Endodermal cell (in vitro differentiated cells): ENCODE results near the gene GJB5. TPM values are rescaled to one million over a fixed set of nuclear protein-coding genes. Genes with fewer than 3 reads are reported as not detected.

ENCODE experiments used
- DNase-seq: peaks from one replicate; pipeline ENCODE4 v3.0.0-alpha.2; 2017
- H3K27ac ChIP-seq: 2 replicates; pipeline ENCODE4 v1.5.1; 2013; ENCODE audit warnings: mild to moderate bottlenecking, low read depth, low read length, moderate library complexity
- H3K27me3 ChIP-seq: 2 replicates; pipeline ENCODE4 v1.6.1; 2013; ENCODE audit warnings: mild to moderate bottlenecking, low read length, moderate library complexity; ENCODE audit not compliant: insufficient read depth, control insufficient read depth, poor library complexity, severe bottlenecking
- H3K36me3 ChIP-seq: 2 replicates; pipeline ENCODE4 v1.7.0; 2013; ENCODE audit warnings: mild to moderate bottlenecking, low read length, moderate library complexity; ENCODE audit not compliant: control insufficient read depth, insufficient read depth
- H3K4me1 ChIP-seq: one replicate; pipeline ENCODE4 v1.7.0; 2013; ENCODE audit warnings: low read length; ENCODE audit not compliant: control insufficient read depth, insufficient read depth
- H3K4me3 ChIP-seq: 2 replicates; pipeline ENCODE4 v1.5.1; 2013; ENCODE audit warnings: mild to moderate bottlenecking, low read length, moderate library complexity
- H3K9ac ChIP-seq: 2 replicates; pipeline ENCODE4 v1.6.1; 2013; ENCODE audit warnings: mild to moderate bottlenecking, low read length, moderate library complexity; ENCODE audit not compliant: poor library complexity, severe bottlenecking; ENCODE audit errors: extremely low read depth
- H3K9me3 ChIP-seq: 2 replicates; pipeline ENCODE4 v1.6.1; 2013; ENCODE audit warnings: mild to moderate bottlenecking, low read length, moderate library complexity; ENCODE audit not compliant: control insufficient read depth
- H3K27ac Mint-ChIP-seq: 2 replicates; pipeline ENCODE4 v1.8.0; 2020; ENCODE audit warnings: mixed read lengths
- H3K27me3 Mint-ChIP-seq: 2 replicates; pipeline ENCODE4 v1.8.0; 2021; ENCODE audit warnings: mild to moderate bottlenecking, mixed read lengths; ENCODE audit not compliant: insufficient read depth
- H3K36me3 Mint-ChIP-seq: 2 replicates; pipeline ENCODE4 v1.8.0; 2020; ENCODE audit warnings: low read depth, mixed read lengths
- H3K4me1 Mint-ChIP-seq: 2 replicates; pipeline ENCODE4 v1.8.0; 2020; ENCODE audit warnings: mixed read lengths
- H3K4me3 Mint-ChIP-seq: 2 replicates; pipeline ENCODE4 v1.8.0; 2020; ENCODE audit warnings: mild to moderate bottlenecking, moderate library complexity, mixed read lengths
- H3K9me3 Mint-ChIP-seq: 2 replicates; pipeline ENCODE4 v1.8.0; 2020; ENCODE audit warnings: mild to moderate bottlenecking, mixed read lengths
- WGBS, 2 experiments: methylation state at CpG; one replicate each; pipeline versions ENCODE4 v1.1.5 to v1.1.7; 2013; ENCODE audit warnings: missing lambda C conversion rate in 2 of 2, mixed read lengths in 1 of 2; ENCODE audit not compliant: insufficient coverage in 1 of 2, insufficient read length in 1 of 2; 5-methylcytosine and 5-hydroxymethylcytosine counted together
- total RNA-seq, 2 donors: library from RNA; stranded (reverse); fragmentation: NEBNext Ultra II Directional in 1 of 2; extraction: Animal tissue kit (Norgen Biotek cat#: 25700) in 1 of 2; gene quantifications; 2 replicates in 1 of 2; 3 replicates in 1 of 2; pipeline ENCODE4 v1.2.1, GENCODE V29; 2021
- TF ChIP-seq, protein P1 (sequence below): fragments of 200-600 bp; sonication (generic); conservative IDR thresholded peaks from 2 replicates; pipeline ENCODE4 v1.5.0; 2021; ENCODE audit warnings: antibody characterized with exemption, mild to moderate bottlenecking

The GJB5 gene
- total RNA-seq, 2 donors from 2014 or later, result 0.20 to 0.42 TPM

DNA sequence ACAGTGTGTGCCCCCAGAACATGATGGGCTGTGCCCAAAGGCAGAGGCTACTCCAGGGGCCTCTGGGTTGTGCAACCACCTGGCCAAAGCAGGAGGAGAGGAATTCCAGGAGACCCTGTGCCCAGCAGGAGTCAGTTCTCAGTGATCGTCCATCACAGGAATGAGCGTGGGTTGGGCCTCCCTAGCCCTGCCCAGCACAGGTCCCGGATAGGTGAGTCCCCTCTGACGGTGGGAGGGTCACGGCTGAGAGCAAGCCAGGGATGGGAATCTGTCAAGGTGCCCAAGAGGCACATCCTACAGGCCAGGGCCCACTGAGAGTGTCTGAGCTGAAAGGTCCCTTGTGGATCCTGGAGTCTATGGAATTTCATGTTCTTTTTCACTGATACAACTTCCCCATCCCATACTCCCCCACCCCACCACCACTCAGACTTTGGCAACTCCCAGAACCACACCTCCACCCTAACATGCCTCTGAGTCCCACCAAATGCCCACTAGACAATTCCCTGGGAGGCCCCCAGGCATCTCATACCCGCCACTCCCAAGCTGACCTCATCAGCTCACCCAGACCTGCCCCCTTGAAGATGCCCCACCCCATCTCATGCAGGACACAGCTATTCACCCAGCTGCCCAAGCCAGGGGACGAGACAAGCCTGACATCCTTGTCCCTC lies 7.8 kb downstream of the GJB5 start:
- no peaks in the 10 kb centered on the region for H3K27me3 ChIP-seq
- H3K27ac ChIP-seq, result no peak overlapping the region
- TF ChIP-seq, protein P1, sequence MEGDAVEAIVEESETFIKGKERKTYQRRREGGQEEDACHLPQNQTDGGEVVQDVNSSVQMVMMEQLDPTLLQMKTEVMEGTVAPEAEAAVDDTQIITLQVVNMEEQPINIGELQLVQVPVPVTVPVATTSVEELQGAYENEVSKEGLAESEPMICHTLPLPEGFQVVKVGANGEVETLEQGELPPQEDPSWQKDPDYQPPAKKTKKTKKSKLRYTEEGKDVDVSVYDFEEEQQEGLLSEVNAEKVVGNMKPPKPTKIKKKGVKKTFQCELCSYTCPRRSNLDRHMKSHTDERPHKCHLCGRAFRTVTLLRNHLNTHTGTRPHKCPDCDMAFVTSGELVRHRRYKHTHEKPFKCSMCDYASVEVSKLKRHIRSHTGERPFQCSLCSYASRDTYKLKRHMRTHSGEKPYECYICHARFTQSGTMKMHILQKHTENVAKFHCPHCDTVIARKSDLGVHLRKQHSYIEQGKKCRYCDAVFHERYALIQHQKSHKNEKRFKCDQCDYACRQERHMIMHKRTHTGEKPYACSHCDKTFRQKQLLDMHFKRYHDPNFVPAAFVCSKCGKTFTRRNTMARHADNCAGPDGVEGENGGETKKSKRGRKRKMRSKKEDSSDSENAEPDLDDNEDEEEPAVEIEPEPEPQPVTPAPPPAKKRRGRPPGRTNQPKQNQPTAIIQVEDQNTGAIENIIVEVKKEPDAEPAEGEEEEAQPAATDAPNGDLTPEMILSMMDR, result no peak
- H3K36me3 ChIP-seq, result no peaks in the 10 kb centered on the region
- peaks cover 5% of the 10 kb centered on the region for H3K4me1 ChIP-seq
- H3K9me3 ChIP-seq, result no peaks in the 10 kb centered on the region
- H3K9ac ChIP-seq, result no peak overlapping the region
- H3K4me3 ChIP-seq, result no peak overlapping the region
- Mint-ChIP-seq H3K4me3 (no peak overlapping the region), H3K27me3 (no peaks in the 10 kb centered on the region), H3K36me3 (no peaks in the 10 kb centered on the region), H3K4me1 (peaks cover 24% of the 10 kb centered on the region), H3K9me3 (peaks cover 2% of the 10 kb centered on the region), H3K27ac (no peak overlapping the region)
- 85 to 86% methylated on average over 5 to 7 of the region's 7 CpGs for WGBS, 2 experiments
- DNase-seq, result peak; percentile 71

- Mint-ChIP-seq H3K27ac (peak overlapping the region; percentile 58), H3K36me3 (no peaks in the 10 kb centered on the region), H3K27me3 (no peaks in the 10 kb centered on the region), H3K9me3 (peaks cover 2% of the 10 kb centered on the region), H3K4me1 (peaks cover 24% of the 10 kb centered on the region), H3K4me3 (no peak overlapping the region)
- Histone ChIP-seq H3K27ac (no peak overlapping the region), H3K4me3 (peak overlapping the region; percentile 8), H3K36me3 (no peaks in the 10 kb centered on the region), H3K4me1 (peaks cover 5% of the 10 kb centered on the region), H3K9ac (no peak overlapping the region), H3K27me3 (no peaks in the 10 kb centered on the region), H3K9me3 (no peaks in the 10 kb centered on the region)
- peak; percentile 86 for DNase-seq
- TF ChIP-seq, protein P1, result no peak
- 32 to 44% methylated on average over 6 to 8 of the region's 8 CpGs for WGBS, 2 experiments
These were observed 8.4 kb downstream of the GJB5 start for GRCh38 chr1:34763142-34763781.

GRCh38 chr1:34768856-34769255 lies 14.0 kb downstream of the GJB5 start:
- H3K4me3 ChIP-seq, result no peak overlapping the region
- 91 to 96% methylated on average over 3 of the region's 3 CpGs for WGBS, 2 experiments
- H3K9me3 ChIP-seq, result no peaks in the 10 kb centered on the region
- H3K9ac ChIP-seq, result no peak overlapping the region
- H3K36me3 ChIP-seq, result no peaks in the 10 kb centered on the region
- no peak overlapping the region for H3K27ac ChIP-seq
- TF ChIP-seq, protein P1, result no peak
- no peak for DNase-seq
- H3K4me1 ChIP-seq, result no peaks in the 10 kb centered on the region
- Mint-ChIP-seq H3K27ac (no peak overlapping the region), H3K4me3 (no peak overlapping the region), H3K9me3 (peaks cover under 1% of the 10 kb centered on the region), H3K36me3 (no peaks in the 10 kb centered on the region), H3K4me1 (peaks cover 3% of the 10 kb centered on the region), H3K27me3 (no peaks in the 10 kb centered on the region)
- H3K27me3 ChIP-seq, result no peaks in the 10 kb centered on the region
